A549 (cell line): Measurements from ENCODE around the gene KCTD1.

Experiments used
- CBX2 ChIP-seq: fragments of 200-600 bp; sonication (generic); IDR thresholded peaks from 2 replicates; pipeline ENCODE4 v1.6.1; 2016; ENCODE audit warnings: low read depth, mild to moderate bottlenecking, borderline replicate concordance
- CEBPB ChIP-seq, 2 experiments: fragments of >200 bp in 1 of 2; sonication (Bioruptor Twin) in 1 of 2; formaldehyde crosslinking in 1 of 2; IDR thresholded peaks; 2 replicates each; pipeline ENCODE4 v1.6.1; 2012 to 2016
- CTCF ChIP-seq: fragments of >200 bp; sonication (Bioruptor Twin); formaldehyde crosslinking; IDR thresholded peaks from 3 replicates; pipeline ENCODE4 v1.5.1; 2016
- GATA3 ChIP-seq: IDR thresholded peaks from 2 replicates; pipeline ENCODE4 v1.6.1; 2012; ENCODE audit warnings: borderline replicate concordance
- JUNB ChIP-seq: fragments of >200 bp; sonication (Bioruptor Twin); formaldehyde crosslinking; IDR thresholded peaks from 2 replicates; pipeline ENCODE4 v1.6.1; 2016
- NPAS2 ChIP-seq: fragments of 250-450 bp; sonication (Bioruptor Pico); IDR thresholded peaks from 2 replicates; pipeline ENCODE4 v1.8.0; 2022; ENCODE audit warnings: mild to moderate bottlenecking, moderate library complexity, borderline replicate concordance
- POLR2A ChIP-seq: IDR thresholded peaks from 2 replicates; pipeline ENCODE4 v1.6.1; 2012; ENCODE audit warnings: mild to moderate bottlenecking, low read length
- SMC3 ChIP-seq: fragments of >200 bp; sonication (Bioruptor Twin); formaldehyde crosslinking; IDR thresholded peaks from 3 replicates; pipeline ENCODE4 v1.6.1; 2018; ENCODE audit warnings: inconsistent platforms
- TP53 ChIP-seq: fragments of 250-450 bp; sonication (Bioruptor Pico); IDR thresholded peaks from 2 replicates; pipeline ENCODE4 v1.5.0; 2021; ENCODE audit warnings: mild to moderate bottlenecking, moderate library complexity
- USF2 ChIP-seq: fragments of 450-650 bp; IDR thresholded peaks from 2 replicates; pipeline ENCODE4 v1.6.1; 2014; ENCODE audit warnings: antibody characterized with exemption
- TF ChIP-seq, protein P1 (sequence below): fragments of 200-600 bp; sonication (generic); IDR thresholded peaks from 2 replicates; pipeline ENCODE4 v1.6.1; 2016; ENCODE audit warnings: antibody characterized with exemption, mild to moderate bottlenecking, moderate library complexity

DNA sequence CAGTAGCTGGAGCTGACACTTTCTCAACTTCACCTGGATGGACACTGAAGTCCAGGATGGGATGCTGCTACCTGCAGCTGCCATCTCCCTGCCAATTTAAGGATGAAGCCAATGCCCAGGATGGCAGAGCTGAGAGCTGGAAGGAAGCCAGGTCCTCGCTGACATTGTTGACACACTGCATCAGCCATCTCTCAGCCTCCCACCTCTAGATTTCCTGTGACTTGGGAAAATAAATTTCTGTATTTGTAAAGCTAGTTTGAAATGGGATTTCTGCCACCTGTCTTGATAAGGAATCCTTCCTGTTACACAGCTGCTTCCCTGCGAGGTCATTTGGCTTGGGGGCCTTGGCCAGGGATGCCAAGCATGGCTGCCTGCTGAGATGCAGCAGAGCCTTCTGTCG, 43.5 kb downstream of the KCTD1 start:
- TF ChIP-seq SMC3 = no peak
- TF ChIP-seq CTCF = no peak
- no peak for TF ChIP-seq POLR2A
- TF ChIP-seq JUNB = no peak
- TF ChIP-seq TP53 (CRISPR knock-in tag) = no peak
- TF ChIP-seq CBX2 = no peak
- no peak for TF ChIP-seq CEBPB (IDR thresholded peaks at IDR 0.05)
- TF ChIP-seq USF2 = no peak
- no peak for TF ChIP-seq NPAS2
- no peak for TF ChIP-seq GATA3
- TF ChIP-seq, protein P1, sequence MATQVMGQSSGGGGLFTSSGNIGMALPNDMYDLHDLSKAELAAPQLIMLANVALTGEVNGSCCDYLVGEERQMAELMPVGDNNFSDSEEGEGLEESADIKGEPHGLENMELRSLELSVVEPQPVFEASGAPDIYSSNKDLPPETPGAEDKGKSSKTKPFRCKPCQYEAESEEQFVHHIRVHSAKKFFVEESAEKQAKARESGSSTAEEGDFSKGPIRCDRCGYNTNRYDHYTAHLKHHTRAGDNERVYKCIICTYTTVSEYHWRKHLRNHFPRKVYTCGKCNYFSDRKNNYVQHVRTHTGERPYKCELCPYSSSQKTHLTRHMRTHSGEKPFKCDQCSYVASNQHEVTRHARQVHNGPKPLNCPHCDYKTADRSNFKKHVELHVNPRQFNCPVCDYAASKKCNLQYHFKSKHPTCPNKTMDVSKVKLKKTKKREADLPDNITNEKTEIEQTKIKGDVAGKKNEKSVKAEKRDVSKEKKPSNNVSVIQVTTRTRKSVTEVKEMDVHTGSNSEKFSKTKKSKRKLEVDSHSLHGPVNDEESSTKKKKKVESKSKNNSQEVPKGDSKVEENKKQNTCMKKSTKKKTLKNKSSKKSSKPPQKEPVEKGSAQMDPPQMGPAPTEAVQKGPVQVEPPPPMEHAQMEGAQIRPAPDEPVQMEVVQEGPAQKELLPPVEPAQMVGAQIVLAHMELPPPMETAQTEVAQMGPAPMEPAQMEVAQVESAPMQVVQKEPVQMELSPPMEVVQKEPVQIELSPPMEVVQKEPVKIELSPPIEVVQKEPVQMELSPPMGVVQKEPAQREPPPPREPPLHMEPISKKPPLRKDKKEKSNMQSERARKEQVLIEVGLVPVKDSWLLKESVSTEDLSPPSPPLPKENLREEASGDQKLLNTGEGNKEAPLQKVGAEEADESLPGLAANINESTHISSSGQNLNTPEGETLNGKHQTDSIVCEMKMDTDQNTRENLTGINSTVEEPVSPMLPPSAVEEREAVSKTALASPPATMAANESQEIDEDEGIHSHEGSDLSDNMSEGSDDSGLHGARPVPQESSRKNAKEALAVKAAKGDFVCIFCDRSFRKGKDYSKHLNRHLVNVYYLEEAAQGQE = no peak
